Epidermal melanocyte (primary cell): ENCODE measurements around the gene ETV5.
"Not testable (repeated sequence)": the region's sequence is repeated elsewhere in the genome, so short reads cannot be mapped to it uniquely, and the experiment has no call there.

Source experiments
- DNase-seq: peaks from one replicate; pipeline ENCODE4 v3.0.0; 2011; ENCODE audit warnings: low spot score; ENCODE audit not compliant: insufficient read length

ETV5 gene

DNA sequence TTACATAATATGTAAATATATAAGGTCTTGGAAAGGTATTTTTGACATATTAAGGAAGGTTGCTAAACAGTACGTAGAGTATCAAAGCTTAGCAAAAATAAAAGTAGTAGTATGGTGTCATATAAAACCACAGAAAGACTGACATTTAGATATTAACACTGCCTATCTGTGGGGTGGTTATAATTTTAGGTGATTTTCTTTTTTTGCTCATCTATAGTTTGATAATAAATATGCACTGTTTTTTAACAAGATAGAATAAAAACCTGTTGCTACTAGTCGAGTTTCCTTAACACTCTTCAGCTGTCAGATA, 40.7 kb downstream of the ETV5 start:
- no peak for DNase-seq

- no peak for DNase-seq
These were observed 41.3 kb downstream of the ETV5 start for GRCh38 chr3:186067360-186068242.

- no peak for DNase-seq
These were observed 48.7 kb downstream of the ETV5 start for GRCh38 chr3:186060222-186060621.

DNA sequence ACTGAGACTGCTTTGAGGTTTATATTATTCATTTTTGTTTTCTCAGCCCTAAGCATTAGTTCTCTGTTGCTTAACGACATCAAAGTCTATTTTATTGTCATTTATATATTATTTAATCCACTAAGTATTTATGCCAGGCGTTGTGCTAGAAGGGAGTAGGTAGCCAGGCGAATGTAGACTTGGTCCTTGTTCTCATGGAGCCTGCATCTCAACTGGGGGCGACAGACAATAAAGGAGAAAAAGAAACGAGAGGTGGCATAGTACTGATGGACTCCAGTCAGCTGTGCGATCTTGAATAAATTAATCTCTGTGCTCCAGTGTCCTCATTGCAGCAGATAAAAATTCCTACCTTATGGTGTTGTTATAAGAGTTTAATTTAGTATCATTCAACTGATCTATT, 49.7 kb downstream of the ETV5 start:
- no peak for DNase-seq

DNA sequence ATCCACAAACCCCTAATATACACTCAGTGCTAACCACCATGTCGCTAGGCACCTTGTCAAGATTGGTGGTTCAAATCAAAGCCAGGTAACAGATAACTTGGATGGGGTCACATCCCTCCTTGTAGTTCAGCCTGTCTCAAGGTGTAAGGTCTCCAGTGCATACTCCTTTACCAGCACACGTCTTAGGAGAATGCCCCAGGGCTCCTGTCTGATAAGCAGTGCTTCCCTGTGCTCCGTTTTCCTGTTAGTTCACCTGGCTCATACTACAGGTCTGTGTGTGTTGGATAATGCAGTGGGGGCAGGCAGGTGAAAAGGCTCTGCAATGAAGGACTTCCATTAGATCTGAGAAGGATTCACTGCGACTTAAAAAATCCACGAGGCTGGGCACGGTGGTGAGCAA, 50.7 kb downstream of the ETV5 start:
- DNase-seq, result no peak

- no peak for DNase-seq
These were observed 51.3 kb downstream of the ETV5 start for GRCh38 chr3:186057594-186057993.

DNA sequence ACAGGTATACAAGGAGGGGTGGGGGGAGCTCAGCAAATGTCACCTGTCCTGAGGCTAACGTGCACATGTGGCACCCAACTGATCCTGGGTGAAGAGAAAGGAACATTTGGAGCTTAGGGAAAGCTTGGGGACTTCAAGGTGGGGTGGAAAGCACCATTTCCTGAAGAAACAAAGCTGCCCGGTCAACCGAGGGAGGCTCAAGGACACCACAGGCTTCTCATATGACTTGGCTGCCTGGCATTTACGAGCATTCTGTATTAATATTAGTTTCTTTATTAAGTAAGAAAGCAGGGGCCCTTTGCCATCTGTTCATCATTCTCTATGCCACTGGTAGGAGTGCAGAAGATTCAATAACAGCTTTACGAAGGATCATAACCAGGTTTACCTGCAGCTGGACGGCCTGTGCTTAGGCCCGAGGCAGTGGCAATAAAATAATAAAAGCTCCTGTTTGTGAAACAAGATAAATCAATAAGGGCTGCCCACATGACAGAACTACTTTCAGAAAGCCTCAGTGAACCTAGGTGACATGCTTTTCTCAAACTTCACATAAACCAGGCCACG, 54.0 kb downstream of the ETV5 start:
- DNase-seq, result no peak

GRCh38 chr3:186053954-186054791, 54.7 kb downstream of the ETV5 start:
- DNase-seq, result no peak

- DNase-seq, result no peak
These were observed 56.6 kb downstream of the ETV5 start for GRCh38 chr3:186052096-186052840.

- no peak for DNase-seq
These were observed 59.9 kb downstream of the ETV5 start for GRCh38 chr3:186049001-186049400.

DNA sequence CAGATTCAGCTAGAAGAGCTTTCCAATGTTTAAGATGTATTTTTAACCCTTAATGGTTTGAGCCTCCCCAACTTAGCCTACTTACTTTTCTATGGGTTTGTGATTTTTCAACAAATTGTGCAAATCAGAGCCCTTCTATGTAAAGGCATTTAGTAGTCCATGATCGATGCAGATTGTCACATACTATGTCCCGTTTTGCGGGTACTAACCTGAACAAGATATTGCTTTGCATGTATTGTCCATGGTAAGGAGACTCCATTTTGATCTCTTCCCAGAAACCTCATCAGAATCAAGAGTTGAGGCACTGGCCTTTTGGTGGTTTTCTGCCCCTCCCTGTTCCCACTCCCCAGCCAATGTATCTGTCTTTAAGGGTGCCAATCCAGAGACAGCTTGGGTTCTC, 60.8 kb downstream of the ETV5 start:
- DNase-seq, result no peak

- no peak for DNase-seq
These were observed 62.1 kb downstream of the ETV5 start for GRCh38 chr3:186046838-186047237.

GRCh38 chr3:186044968-186045367, 63.9 kb downstream of the ETV5 start:
- DNase-seq, result no peak

DNA sequence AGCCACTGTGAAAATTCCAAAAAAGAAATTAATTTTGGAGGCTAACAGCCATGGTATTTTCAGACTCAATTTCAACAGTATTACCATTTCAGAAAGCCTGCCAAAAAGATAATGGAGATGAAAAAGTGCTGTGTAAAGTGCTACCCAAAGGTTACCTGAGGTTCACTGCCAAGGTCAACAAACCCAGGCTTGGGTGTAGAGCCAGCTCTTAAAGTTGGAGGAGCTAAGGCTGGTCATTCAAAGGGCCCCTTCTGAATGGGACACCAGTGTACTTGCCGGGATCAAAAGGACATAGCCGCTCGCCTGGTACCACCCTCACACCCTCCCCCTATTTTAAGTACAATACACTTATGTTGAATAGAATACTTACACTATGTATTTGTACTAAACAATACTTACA, 64.5 kb downstream of the ETV5 start:
- no peak for DNase-seq

GRCh38 chr3:186042521-186043202, 66.2 kb downstream of the ETV5 start:
- DNase-seq, result no peak

DNA sequence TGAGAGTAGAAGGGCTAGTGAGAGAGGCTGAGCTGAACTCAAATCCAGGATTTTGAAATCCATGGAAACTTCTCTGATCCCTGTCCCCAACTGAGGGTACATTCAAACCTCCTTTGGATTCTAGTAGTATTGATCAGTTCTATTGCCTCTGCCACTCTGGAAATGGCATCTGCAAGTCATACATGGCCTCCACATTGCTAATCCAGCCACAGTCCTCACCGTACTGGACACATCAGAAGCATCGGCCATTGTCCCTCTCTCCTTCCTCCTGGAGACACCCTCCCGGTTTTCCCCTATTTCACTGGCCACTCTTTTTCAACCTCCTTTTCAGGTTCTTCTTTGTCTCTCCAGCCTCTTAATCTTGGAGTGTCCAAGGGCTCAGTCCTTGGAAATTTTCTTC, 66.9 kb downstream of the ETV5 start:
- no peak for DNase-seq

- no peak for DNase-seq
These were observed 70.5 kb downstream of the ETV5 start for GRCh38 chr3:186038360-186038759.

- no peak for DNase-seq
These were observed 73.6 kb downstream of the ETV5 start for GRCh38 chr3:186035277-186035676.

DNA sequence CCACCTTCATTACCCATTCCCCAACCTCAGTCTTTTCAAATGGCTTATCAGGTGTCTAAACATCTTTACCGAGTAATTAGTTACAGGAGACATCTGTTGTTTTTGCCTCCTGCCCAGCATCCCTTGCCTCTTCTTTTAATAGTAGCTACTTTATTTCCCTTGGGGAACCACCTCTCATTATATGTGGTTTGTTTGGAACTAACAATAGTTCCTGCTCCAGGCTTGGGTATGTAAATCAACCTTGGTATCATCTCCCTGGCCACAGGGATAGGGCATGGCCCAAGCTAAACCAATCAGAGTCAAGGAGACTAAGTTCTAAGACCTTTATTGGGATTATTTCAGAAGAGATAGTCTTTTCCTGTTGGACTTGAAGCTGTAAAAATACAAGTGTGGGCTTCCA, 76.6 kb downstream of the ETV5 start:
- no peak for DNase-seq

GRCh38 chr3:186025993-186026392, 82.9 kb downstream of the ETV5 start:
- DNase-seq, result not testable (repeated sequence)

DNA sequence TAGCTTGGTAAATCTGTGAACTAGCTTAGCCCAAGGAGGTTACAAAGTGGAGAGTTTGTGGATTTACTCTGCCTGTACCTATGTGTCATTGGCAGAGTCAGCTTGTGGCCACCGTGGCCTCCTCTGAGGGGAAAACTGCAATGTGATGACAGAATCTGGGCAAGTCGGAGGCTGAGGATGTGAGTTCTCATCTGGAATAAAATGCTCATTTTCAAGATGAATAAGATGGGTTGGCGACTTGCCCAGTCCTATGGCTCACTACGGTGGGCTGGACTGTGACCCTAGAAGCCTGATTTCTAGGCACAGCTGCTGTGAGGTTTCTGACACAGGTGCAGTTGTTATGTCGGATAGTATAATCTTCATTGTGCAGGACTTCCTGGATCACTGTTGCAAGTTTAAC, 83.7 kb downstream of the ETV5 start:
- DNase-seq, result no peak
